SK-N-SH (cell line): ENCODE data around the gene SH3PXD2B. TPM values are rescaled to one million over a fixed set of nuclear protein-coding genes. Genes with fewer than 3 reads are reported as not detected.

Experiments used
- CTCF ChIA-PET: fragments of 300-600, 350-600 bp; formaldehyde crosslinking; extraction: SDS; loops from one replicate; lab custom pipeline; 2021; lab: Yijun Ruan, JAX
- POLR2A ChIA-PET: fragments of 350-600 bp; sonication (Branson Sonifier 250); formaldehyde crosslinking; extraction: SDS; loops from one replicate; lab custom pipeline; 2020; ENCODE audit warnings: antibody characterized with exemption, inconsistent platforms; lab: Yijun Ruan, JAX
- DNase-seq: peaks from one replicate; pipeline ENCODE4 v3.0.0; 2012
- H2AFZ ChIP-seq: fragments of 200-600 bp; sonication (generic); 2 replicates; pipeline ENCODE4 v1.8.1; 2016; ENCODE audit warnings: antibody characterized with exemption, mild to moderate bottlenecking, low read depth
- H3F3A ChIP-seq: fragments of 200-600 bp; sonication (generic); replicated peaks from 2 replicates; pipeline ENCODE3; 2016; ENCODE audit warnings: antibody characterized with exemption, mild to moderate bottlenecking; ENCODE audit not compliant: insufficient read depth
- H3K27ac ChIP-seq, 2 experiments: fragments of 200-500 bp in 1 of 2; fragments of 200-600 bp in 1 of 2; sonication (Bioruptor generic) in 1 of 2; sonication (generic), shearing (Covaris generic) in 1 of 2; 2 replicates each; pipeline versions ENCODE4 v1.5.1 to v1.6.1; 2014 to 2016; ENCODE audit warnings: low read depth in 2 of 2, inconsistent platforms in 1 of 2, low read length in 1 of 2, mild to moderate bottlenecking in 1 of 2, mixed read lengths in 1 of 2
- H3K27me3 ChIP-seq: fragments of 200-600 bp; sonication (generic), shearing (Covaris generic); 2 replicates; pipeline ENCODE4 v1.6.1; 2016; ENCODE audit warnings: mixed run types; ENCODE audit not compliant: insufficient read depth
- H3K36me3 ChIP-seq, 2 experiments: fragments of 200-500 bp in 1 of 2; fragments of 200-600 bp in 1 of 2; sonication (Bioruptor generic) in 1 of 2; sonication (generic) in 1 of 2; replicated peaks in 1 of 2; 2 replicates each; pipeline versions ENCODE3 to v1.5.1; 2014 to 2016; ENCODE audit warnings: low read length in 1 of 2, mild to moderate bottlenecking in 1 of 2; ENCODE audit not compliant: insufficient read depth in 2 of 2, control insufficient read depth in 1 of 2
- H3K4me1 ChIP-seq, 2 experiments: fragments of 200-500 bp in 1 of 2; fragments of 200-600 bp in 1 of 2; sonication (Bioruptor generic) in 1 of 2; sonication (generic), shearing (Covaris generic) in 1 of 2; 2 replicates each; pipeline versions ENCODE4 v1.5.1 to v1.6.1; 2014 to 2016; ENCODE audit warnings: low read depth in 1 of 2, low read length in 1 of 2, mixed run types in 1 of 2; ENCODE audit not compliant: insufficient read depth in 2 of 2, control insufficient read depth in 1 of 2
- H3K4me2 ChIP-seq: fragments of 200-600 bp; sonication (generic), shearing (Covaris generic); 2 replicates; pipeline ENCODE4 v1.6.1; 2017; ENCODE audit warnings: mixed run types
- H3K4me3 ChIP-seq, 2 experiments: fragments of 200-500 bp in 1 of 2; fragments of 200-600 bp in 1 of 2; sonication (Bioruptor generic) in 1 of 2; sonication (generic), shearing (Covaris generic) in 1 of 2; 2 replicates each; pipeline versions ENCODE4 v1.5.1 to v1.8.1; 2014 to 2016; ENCODE audit warnings: low read depth in 2 of 2, inconsistent platforms in 1 of 2, low read length in 1 of 2, mild to moderate bottlenecking in 1 of 2, mixed read lengths in 1 of 2, moderate library complexity in 1 of 2
- H3K79me2 ChIP-seq: fragments of 200-600 bp; sonication (generic); 2 replicates; pipeline ENCODE4 v1.8.1; 2017; ENCODE audit warnings: mild to moderate bottlenecking; ENCODE audit not compliant: insufficient read depth
- H3K9ac ChIP-seq: fragments of 200-600 bp; sonication (generic); 2 replicates; pipeline ENCODE4 v1.6.1; 2017; ENCODE audit warnings: mixed run types
- H3K9me2 ChIP-seq: fragments of 200-600 bp; sonication (generic); 2 replicates; pipeline ENCODE4 v1.6.1; 2017; ENCODE audit warnings: mixed run types
- H3K9me3 ChIP-seq: fragments of 200-600 bp; sonication (generic); 2 replicates; pipeline ENCODE4 v1.6.1; 2017; ENCODE audit warnings: mixed run types, mild to moderate bottlenecking, moderate library complexity
- H4K20me1 ChIP-seq: fragments of 200-600 bp; sonication (generic); 2 replicates; pipeline ENCODE4 v1.6.1; 2017; ENCODE audit warnings: mild to moderate bottlenecking, mixed run types; ENCODE audit not compliant: insufficient read depth
- CHD2 ChIP-seq: fragments of 150-350 bp; IDR thresholded peaks from 2 replicates; pipeline ENCODE4 v1.6.1; 2018; ENCODE audit warnings: low read length; ENCODE audit not compliant: partially characterized antibody
- ELF1 ChIP-seq: IDR thresholded peaks from 2 replicates; pipeline ENCODE4 v1.4.0; 2012
- EZH2phosphoT487 ChIP-seq: fragments of 200-600 bp; sonication (generic); IDR thresholded peaks from 2 replicates; pipeline ENCODE4 v1.6.1; 2017; ENCODE audit warnings: low read depth, mixed run types, mild to moderate bottlenecking, antibody characterized with exemption, moderate library complexity, borderline replicate concordance
- FOSL2 ChIP-seq: IDR thresholded peaks from 2 replicates; pipeline ENCODE4 v1.4.0; 2012; ENCODE audit warnings: low read depth, mild to moderate bottlenecking, moderate library complexity, borderline replicate concordance
- FOXJ3 ChIP-seq: sonication (generic); formaldehyde crosslinking; IDR thresholded peaks from 2 replicates; pipeline ENCODE4 v1.5.1; 2020; ENCODE audit warnings: mild to moderate bottlenecking, missing genetic modification reagents
- FOXM1 ChIP-seq: IDR thresholded peaks from 2 replicates; pipeline ENCODE4 v1.4.0; 2012; ENCODE audit warnings: low read depth, mild to moderate bottlenecking
- GABPA ChIP-seq: IDR thresholded peaks from 2 replicates; pipeline ENCODE4 v1.4.0; 2012; ENCODE audit warnings: low read depth, mild to moderate bottlenecking
- GATA2 ChIP-seq: sonication (generic); formaldehyde crosslinking; IDR thresholded peaks from 2 replicates; pipeline ENCODE4 v1.5.0; 2020; ENCODE audit warnings: mild to moderate bottlenecking, missing genetic modification reagents
- MXI1 ChIP-seq: IDR thresholded peaks from 2 replicates; pipeline ENCODE4 v1.6.1; 2012; ENCODE audit warnings: mild to moderate bottlenecking, low read depth, low read length, improper control_type of control experiment
- NFIC ChIP-seq: IDR thresholded peaks from 2 replicates; pipeline ENCODE4 v1.4.0; 2012; ENCODE audit warnings: borderline replicate concordance
- NRF1 ChIP-seq: IDR thresholded peaks from 2 replicates; pipeline ENCODE4 v1.6.1; 2012; ENCODE audit warnings: low read depth, mild to moderate bottlenecking, low read length
- POLR2AphosphoS5 ChIP-seq: IDR thresholded peaks from 2 replicates; pipeline ENCODE4 v1.6.1; 2012; ENCODE audit warnings: low read depth, low read length
- RCOR1 ChIP-seq: fragments of 150-350 bp; IDR thresholded peaks from 2 replicates; pipeline ENCODE4 v1.6.1; 2017; ENCODE audit warnings: antibody characterized with exemption, low read length
- SMC3 ChIP-seq: IDR thresholded peaks from 2 replicates; pipeline ENCODE4 v1.6.1; 2012; ENCODE audit warnings: low read depth, low read length, improper control_type of control experiment
- TAF1 ChIP-seq: IDR thresholded peaks from 2 replicates; pipeline ENCODE4 v1.6.1; 2012; ENCODE audit warnings: low read depth, mild to moderate bottlenecking, low read length, moderate library complexity, borderline replicate concordance
- TCF12 ChIP-seq: IDR thresholded peaks from 2 replicates; pipeline ENCODE4 v1.4.0; 2012
- TEAD4 ChIP-seq: IDR thresholded peaks from 2 replicates; pipeline ENCODE4 v1.4.0; 2012; ENCODE audit warnings: mild to moderate bottlenecking, borderline replicate concordance; ENCODE audit not compliant: insufficient read depth
- YY1 ChIP-seq: IDR thresholded peaks from 2 replicates; pipeline ENCODE4 v1.4.0; 2012; ENCODE audit warnings: low read depth, mild to moderate bottlenecking
- WGBS: methylation state at CpG from one replicate; pipeline ENCODE4 v1.1.6; 2017; ENCODE audit warnings: low lambda C conversion rate; 5-methylcytosine and 5-hydroxymethylcytosine counted together
- polyA plus RNA-seq, 3 experiments: library from polyadenylated mRNA; depleted of rRNA; stranded (reverse); fragments of >200 nt; gene quantifications; 2 replicates each; pipeline ENCODE4 v1.2.3, GENCODE V29; 2012
- TF ChIP-seq, protein P1 (sequence below): fragments of 200-600 bp; sonication (generic); IDR thresholded peaks from 2 replicates; pipeline ENCODE4 v1.6.1; 2017; ENCODE audit warnings: antibody characterized with exemption, mild to moderate bottlenecking, moderate library complexity
- TF ChIP-seq, protein P2 (sequence below): IDR thresholded peaks from 2 replicates; pipeline ENCODE4 v1.4.0; 2012; ENCODE audit warnings: low read depth
- TF ChIP-seq, protein P3 (sequence below): IDR thresholded peaks from 2 replicates; pipeline ENCODE4 v1.4.0; 2012; ENCODE audit warnings: low read depth, borderline replicate concordance

SH3PXD2B gene
- polyA plus RNA-seq, 1 of the 3 experiments (the other 2 are of a cell fraction): 15.0 TPM

DNA sequence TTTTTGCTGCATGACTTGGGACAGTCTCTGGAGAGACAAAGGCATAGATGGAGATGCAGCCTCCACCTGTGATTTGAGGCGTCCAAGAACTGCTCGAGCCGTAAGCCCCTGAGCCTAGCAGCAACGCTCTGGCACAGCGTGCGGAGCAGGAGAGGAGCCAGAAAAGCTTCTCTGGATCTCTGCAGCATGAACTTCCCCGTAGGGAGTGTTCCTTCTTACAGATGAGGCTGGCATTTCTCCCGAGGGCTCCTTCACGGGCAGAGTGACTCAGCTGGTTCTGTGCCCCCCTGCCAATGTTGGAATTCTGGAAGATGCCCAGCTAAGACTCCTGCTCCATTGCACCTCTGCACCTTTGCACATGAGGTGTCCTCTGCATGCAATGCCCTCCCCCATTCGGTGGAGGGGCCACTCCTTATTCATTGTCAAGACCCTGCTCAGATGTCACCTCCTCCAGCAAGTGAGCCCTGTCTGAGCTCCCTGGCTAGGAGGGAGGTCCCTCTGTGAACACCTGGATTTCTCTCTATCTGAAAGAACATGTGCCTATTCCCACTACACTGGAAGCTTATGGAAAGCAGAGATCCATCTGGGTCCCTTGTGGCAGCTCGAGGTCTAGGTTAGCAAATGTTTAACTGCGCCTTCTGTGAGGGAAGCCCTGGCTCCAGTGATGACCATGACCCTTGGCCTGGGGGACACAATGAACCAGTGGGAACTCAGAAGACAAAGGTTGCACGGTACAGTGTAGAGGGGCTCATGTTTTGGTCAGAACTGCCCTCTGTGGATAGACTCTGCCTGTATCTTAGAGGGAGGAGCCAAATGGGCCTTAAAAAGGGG lies 39.6 kb downstream of the SH3PXD2B start:
- ChIA-PET CTCF (interaction anchor here (1.4 kb wide), 1 partner anchor 36 kb away, joined by 3 read pairs; no protein-coding TSS in a partner anchor), POLR2A (no interaction called here)
- peaks cover 24% of the 10 kb centered on the region for H3F3A ChIP-seq
- no peak overlapping the region for H2AFZ ChIP-seq
- H4K20me1 ChIP-seq: peaks cover 78% of the 10 kb centered on the region
- no peak overlapping the region; the same call in 1 of the 2 replicates for H3K4me2 ChIP-seq
- no peak overlapping the region for H3K9ac ChIP-seq
- no peak overlapping the region for H3K4me3 ChIP-seq
- DNase-seq: no peak
- WGBS: 70% methylated on average over 11 of the region's 13 CpGs
- H3K36me3 ChIP-seq: peaks cover 0 to 19% of the 10 kb centered on the region in 2 experiments
- no peaks in the 10 kb centered on the region for H3K9me2 ChIP-seq
- H3K27me3 ChIP-seq: no peaks in the 10 kb centered on the region
- H3K79me2 ChIP-seq: peaks cover 21% of the 10 kb centered on the region; the same call in 1 of the 2 replicates
- H3K27ac ChIP-seq: peak overlapping the region in 1 of 2 experiments; percentile 14; a peak in 1 of 4 replicates
- H3K4me1 ChIP-seq: peaks cover 49 to 53% of the 10 kb centered on the region in 2 experiments
- no peak for TF ChIP-seq RCOR1
- no peak for TF ChIP-seq EZH2phosphoT487
- no peak for TF ChIP-seq NRF1
- TF ChIP-seq GABPA: no peak
- peak; percentile 52 for TF ChIP-seq NFIC
- TF ChIP-seq YY1: no peak
- no peak for TF ChIP-seq ELF1
- TF ChIP-seq TCF12: peak; percentile 45
- TF ChIP-seq FOSL2: peak; percentile 36; the same call in 1 of the 2 replicates
- H3K9me3 ChIP-seq: no peaks in the 10 kb centered on the region

DNA sequence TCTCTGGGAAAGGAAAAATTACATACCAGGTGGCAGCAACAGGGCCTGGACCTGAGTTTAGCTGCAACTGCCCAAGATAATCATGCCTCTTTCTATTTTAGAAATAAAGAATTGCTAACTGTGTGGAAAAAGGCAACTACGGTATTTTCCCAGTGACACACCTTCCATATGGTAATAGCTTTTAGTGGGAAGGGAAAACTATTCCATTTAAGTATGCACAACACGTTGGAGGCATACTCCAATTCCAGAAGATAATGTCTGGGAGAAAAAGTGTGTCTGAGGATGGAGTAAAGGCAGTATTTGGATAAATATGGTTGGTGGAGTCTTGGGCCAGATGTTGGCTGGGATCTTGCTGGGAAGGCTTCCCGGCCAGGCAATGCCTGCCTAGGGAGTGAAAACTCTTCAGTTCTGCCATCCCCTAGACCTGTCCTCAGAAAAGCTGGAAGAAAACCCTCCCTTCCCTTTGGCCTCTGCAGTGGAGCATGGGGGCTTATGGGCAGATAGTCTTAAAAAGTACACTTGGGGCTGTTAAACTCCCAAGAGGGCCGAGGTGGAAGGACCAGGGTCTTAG lies 40.6 kb downstream of the SH3PXD2B start:
- peak overlapping the region in 1 of 2 experiments; percentile 59; a peak in 3 of 4 replicates for H3K27ac ChIP-seq
- POLR2A ChIA-PET: no interaction called here

More for the DNA sequence above, 40.6 kb downstream of the SH3PXD2B start:
- H3K9ac ChIP-seq: no peak overlapping the region
- no peaks in the 10 kb centered on the region for H3K9me3 ChIP-seq
- H3K36me3 ChIP-seq: peaks cover 0 to 20% of the 10 kb centered on the region in 2 experiments
- H3K27me3 ChIP-seq: no peaks in the 10 kb centered on the region
- WGBS: 94% methylated on average over 4 of the region's 4 CpGs
- TF ChIP-seq TAF1 (no peak), RCOR1 (no peak), MXI1 (no peak), POLR2AphosphoS5 (no peak), NFIC (no peak), FOXJ3 (CRISPR knock-in tag) (no peak), TEAD4 (no peak), FOXM1 (no peak), TCF12 (no peak), GATA2 (CRISPR knock-in tag) (no peak), GABPA (no peak), CHD2 (no peak), SMC3 (no peak), ELF1 (no peak)
- TF ChIP-seq, protein P1, sequence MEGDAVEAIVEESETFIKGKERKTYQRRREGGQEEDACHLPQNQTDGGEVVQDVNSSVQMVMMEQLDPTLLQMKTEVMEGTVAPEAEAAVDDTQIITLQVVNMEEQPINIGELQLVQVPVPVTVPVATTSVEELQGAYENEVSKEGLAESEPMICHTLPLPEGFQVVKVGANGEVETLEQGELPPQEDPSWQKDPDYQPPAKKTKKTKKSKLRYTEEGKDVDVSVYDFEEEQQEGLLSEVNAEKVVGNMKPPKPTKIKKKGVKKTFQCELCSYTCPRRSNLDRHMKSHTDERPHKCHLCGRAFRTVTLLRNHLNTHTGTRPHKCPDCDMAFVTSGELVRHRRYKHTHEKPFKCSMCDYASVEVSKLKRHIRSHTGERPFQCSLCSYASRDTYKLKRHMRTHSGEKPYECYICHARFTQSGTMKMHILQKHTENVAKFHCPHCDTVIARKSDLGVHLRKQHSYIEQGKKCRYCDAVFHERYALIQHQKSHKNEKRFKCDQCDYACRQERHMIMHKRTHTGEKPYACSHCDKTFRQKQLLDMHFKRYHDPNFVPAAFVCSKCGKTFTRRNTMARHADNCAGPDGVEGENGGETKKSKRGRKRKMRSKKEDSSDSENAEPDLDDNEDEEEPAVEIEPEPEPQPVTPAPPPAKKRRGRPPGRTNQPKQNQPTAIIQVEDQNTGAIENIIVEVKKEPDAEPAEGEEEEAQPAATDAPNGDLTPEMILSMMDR: no peak
- TF ChIP-seq, protein P2, sequence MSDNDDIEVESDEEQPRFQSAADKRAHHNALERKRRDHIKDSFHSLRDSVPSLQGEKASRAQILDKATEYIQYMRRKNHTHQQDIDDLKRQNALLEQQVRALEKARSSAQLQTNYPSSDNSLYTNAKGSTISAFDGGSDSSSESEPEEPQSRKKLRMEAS: no peak
- TF ChIP-seq, protein P3, sequence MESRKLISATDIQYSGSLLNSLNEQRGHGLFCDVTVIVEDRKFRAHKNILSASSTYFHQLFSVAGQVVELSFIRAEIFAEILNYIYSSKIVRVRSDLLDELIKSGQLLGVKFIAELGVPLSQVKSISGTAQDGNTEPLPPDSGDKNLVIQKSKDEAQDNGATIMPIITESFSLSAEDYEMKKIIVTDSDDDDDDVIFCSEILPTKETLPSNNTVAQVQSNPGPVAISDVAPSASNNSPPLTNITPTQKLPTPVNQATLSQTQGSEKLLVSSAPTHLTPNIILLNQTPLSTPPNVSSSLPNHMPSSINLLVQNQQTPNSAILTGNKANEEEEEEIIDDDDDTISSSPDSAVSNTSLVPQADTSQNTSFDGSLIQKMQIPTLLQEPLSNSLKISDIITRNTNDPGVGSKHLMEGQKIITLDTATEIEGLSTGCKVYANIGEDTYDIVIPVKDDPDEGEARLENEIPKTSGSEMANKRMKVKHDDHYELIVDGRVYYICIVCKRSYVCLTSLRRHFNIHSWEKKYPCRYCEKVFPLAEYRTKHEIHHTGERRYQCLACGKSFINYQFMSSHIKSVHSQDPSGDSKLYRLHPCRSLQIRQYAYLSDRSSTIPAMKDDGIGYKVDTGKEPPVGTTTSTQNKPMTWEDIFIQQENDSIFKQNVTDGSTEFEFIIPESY: no peak
- H3K4me3 ChIP-seq: no peak overlapping the region
- H3K9me2 ChIP-seq: no peaks in the 10 kb centered on the region
- H4K20me1 ChIP-seq: peaks cover 67% of the 10 kb centered on the region
- H2AFZ ChIP-seq: no peak overlapping the region
- DNase-seq: no peak
- peaks cover 29% of the 10 kb centered on the region; the same call in 1 of the 2 replicates for H3K79me2 ChIP-seq
- CTCF ChIA-PET: interaction anchor here (1.5 kb wide), 1 partner anchor 519 kb away, joined by 3 read pairs; no protein-coding TSS in a partner anchor
- peaks cover 23% of the 10 kb centered on the region for H3F3A ChIP-seq
- H3K4me2 ChIP-seq: peak overlapping the region; percentile 22; the same call in 1 of the 2 replicates
- peaks cover 39 to 43% of the 10 kb centered on the region in 2 experiments for H3K4me1 ChIP-seq
